CD4-positive, alpha-beta T cell treated with Interleukin-12 subunit alpha and Interleukin-12 subunit beta, for 1 hour (primary cell): ENCODE measurements around the gene ZNF555.

Experiments used
- DNase-seq: peaks from one replicate; pipeline ENCODE4 v3.0.0-alpha.2; 2020

Gene ZNF555

DNA sequence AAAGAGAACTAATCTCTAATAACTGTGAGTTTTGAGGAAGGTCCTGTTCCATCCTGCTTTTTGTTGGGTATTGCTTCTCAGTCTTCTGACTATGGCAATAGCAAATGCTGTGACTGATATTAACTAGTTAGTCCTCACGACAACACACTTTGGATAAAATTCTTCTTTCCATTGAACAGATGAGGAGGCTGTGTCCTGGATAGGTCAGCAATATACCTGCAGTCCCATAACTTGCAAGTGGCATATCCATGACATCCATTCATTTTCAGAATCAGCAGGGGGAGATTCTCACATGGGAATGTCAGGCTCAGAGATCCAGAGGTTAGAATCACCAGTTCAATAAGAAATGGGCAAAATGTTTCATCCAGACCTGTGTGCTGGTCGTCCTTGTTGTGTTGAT is 14.3 kb upstream of the ZNF555 start:
- no peak for DNase-seq

DNA sequence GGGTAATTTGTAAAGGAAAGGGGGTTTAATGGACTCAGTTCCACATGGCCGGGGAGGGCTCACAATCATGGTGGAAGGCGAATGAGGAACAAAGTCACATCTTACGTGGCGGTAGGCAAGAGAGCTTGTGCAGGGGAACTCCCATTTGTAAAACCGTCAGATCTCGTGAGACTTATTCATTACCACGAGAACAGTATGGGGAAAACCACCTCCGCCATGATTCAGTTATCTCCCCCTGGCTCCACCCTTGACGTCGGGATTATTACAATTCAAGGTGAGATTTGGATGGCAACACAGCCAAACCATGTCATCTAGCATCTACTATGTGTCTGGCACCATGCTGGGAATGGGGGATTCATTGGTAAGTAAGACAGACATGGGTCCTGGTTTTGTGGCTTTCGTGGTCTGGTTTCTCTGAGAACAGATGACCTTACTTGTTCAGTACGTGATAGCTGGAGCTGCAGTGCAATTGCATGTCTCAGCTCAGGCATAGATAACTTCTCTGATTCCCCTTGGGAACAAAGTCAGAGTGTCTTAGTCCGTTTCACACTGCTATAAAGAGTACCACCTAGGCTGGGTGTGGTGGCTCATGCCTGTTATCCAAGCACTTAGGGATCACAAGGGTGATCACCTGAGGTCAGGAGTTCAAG is 13.3 kb upstream of the ZNF555 start:
- DNase-seq: no peak

DNA sequence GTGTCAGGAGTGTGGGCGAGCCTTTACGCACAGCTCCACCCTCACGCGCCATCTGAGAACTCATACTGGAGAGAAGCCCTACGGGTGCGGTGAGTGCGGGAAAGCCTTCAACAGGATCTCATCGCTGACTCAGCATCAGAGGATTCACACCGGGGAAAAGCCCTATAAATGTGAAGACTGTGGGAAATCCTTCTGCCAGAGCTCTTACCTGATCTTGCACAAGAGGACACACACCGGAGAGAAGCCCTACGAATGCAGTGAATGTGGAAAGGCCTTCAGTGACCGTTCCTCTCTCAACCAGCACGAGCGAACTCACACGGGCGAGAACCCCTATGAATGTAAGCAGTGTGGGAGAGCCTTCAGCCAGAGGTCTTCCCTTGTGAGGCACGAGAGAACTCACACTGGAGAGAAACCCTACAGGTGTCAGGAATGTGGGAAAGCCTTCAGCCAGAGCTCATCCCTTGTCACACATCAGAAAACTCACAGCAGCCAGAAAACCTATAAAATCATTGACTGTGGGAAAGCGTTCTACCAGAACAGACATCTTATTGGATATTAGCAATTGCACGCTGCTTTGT is 6.9 kb upstream of the ZNF555 start:
- DNase-seq: no peak

DNA sequence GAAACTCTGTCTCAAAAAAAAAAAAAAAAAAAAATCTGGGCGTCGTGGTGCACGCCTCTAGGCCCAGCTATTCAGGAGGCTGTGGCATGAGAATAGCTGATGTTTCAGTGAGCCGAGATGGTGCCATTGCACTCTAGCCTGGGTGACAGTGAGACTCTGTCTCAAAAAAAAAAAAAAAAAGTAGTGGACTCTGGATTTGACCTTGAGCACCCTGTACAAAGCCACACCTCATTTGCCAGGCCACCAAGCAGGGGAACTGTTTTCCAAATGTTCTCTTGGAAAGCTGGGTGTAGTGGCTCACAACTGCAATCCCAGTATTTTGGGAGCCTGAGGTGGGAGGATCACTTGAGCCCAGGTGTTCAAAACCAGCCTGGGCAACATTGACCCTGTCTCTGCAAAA is 3.8 kb upstream of the ZNF555 start:
- no peak for DNase-seq

DNA sequence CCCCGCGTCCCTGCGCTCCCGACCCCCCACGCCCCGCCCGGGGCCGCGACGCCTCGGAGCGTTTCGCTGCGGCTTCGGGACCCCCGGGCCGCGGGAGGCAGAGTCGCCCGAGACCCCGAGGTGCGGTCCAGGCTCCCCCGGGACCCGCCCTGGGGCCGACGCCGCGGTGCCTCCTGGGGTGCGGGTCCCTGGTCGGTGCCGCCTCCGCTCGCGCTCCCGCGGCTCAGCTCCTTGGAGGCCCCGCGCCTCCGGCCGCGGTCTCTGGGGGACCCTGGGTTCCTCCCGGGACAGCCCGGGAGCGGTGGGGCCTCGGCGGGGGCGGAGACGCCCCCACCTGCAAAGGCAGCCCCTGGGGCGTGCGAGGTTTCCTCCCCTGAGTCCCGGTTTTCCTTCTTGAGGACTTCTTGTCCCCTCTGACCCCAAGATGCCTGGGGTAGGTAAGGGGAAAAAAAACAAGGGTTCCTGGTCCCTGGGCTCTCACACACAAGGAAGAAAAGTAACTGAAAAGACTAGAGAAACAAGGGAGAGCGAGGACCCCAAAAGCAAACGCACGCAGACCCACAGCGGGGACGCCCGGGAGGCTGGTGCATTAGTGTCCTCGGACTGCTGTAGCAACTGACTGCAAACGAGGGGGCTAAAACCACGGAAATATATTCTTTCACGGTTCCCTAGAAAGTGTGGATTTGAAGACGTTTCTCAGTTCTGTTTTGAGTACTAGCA is 740 bp downstream of the ZNF555 start:
- no peak for DNase-seq

DNA sequence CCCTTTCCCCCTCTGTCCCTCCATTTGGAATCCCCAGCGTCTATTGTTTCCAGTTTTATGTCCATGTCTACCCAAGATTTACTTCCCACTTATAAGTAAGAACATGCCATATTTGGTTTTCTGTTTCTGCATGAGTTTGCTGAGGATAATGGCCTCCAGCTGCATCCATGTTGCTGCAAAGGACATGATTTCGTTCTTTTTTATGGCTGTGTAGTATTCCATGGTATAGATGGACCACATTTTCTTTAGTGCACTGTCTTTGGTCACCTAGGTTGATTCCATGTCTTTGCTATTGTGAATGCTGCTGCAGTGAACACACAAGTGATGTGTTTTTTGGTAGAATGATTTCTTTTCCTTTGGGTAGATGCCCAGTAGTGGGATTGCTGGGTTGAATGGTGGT is 3.8 kb downstream of the ZNF555 start:
- no peak for DNase-seq

DNA sequence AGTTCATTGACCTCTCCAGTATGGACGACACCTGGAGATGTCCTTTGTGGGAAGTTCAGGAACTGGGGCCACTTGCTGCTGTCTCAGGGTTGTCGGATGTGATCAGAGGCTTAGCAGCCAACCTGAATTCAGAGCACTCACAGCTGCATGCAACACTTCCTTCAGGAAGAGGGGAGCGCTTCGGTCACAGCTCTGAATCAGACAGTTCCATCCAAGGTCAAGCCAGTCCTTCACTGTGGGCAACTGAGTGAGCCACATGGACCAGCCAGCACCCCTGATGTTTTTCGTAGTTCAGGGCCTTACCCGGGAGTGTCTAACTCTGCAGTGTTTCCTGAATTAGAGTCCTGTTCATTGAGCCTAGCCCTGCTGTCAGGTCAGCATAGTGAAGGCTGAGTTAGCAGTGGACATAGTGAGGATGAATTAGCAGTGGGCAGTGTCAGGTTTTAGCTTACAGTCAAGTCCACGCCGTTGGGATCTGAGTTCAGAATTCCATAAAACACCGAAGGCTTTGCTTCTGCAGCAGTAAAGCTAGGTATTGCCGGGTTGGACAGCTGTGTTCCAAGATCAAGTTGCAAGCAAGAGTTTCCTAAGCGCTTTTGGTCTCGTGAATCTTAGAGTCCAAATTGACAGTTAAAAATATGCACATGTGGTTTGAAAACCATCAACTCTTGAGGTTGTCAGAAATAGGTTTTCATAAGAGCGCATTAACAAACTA is 5.1 kb downstream of the ZNF555 start:
- no peak for DNase-seq

DNA sequence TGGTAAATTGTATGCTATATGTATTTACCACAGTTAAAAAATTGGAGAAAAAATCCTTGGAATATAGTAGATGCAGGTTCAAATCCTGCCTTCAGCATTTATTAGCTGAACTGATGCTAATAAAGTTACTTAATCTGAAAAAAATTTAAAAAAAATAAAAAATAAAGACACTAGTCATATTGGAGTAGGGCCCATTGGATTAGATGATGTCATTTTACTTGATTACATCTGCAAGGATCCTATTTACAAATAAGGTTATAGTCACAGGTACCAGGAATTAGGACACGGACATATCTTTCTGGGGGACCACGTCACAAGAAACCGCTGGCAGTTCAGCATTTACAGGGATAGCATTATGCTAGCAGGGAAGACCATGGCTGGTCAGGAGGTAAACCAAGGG is 6.2 kb downstream of the ZNF555 start:
- no peak for DNase-seq

DNA sequence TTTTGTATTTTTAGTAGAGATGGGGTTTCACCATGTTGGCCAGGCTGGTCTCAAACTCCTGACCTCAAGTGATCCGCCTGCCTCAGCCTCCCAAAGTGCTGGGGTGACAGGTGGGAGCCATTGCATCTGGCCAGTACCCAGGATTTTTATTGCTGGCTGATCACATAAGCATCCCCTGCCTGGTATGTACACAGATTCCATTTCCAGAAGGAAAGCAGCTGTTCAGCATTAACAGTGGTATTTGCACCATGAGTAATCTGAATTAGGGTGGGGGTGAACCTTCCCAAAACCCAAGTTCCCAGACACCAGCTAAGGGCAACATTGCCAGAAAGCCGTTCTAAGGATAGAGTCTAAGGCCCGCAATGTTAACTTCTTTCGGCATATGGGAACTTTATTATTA is 7.3 kb downstream of the ZNF555 start:
- DNase-seq: no peak

DNA sequence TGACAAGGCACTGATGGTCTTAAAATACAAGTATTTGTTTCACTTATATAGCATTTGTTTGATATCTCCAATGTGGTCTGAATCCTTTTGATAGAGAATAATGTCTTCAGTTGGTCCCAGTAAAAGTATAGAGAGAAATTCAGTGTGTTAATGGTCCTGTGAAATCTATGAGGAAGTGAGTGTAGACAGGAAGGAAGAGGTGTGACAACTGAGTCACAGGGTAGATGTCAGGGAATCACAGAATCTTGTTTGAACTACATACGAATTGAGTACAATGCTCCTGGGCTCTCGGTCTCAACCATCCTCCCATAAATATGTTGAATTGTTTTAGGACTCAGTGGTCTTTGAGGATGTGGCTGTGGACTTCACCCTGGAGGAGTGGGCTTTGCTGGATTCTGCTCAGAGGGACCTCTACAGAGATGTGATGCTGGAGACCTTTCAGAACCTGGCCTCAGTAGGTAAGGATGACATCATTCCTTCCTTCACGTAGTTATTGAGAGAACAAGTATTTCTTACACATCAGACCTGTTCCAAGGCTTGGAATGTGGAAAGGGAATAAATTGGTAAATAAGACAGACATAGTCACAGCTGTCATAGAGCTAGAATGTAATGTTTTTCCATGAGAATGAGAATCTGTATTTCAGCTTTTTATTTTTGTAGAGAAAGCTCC is 9.1 kb downstream of the ZNF555 start:
- no peak for DNase-seq

DNA sequence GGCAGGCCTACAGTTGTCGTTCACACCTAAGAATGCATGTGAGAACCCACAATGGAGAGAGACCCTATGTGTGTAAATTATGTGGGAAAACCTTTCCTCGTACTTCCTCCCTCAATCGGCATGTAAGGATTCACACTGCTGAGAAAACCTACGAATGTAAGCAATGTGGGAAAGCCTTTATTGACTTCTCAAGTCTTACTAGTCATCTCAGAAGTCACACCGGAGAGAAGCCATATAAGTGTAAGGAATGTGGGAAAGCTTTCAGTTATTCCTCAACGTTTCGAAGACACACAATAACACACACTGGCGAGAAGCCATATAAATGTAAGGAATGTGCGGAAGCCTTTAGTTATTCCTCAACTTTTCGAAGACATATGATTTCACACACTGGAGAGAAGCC is 11.3 kb downstream of the ZNF555 start:
- DNase-seq: no peak

DNA sequence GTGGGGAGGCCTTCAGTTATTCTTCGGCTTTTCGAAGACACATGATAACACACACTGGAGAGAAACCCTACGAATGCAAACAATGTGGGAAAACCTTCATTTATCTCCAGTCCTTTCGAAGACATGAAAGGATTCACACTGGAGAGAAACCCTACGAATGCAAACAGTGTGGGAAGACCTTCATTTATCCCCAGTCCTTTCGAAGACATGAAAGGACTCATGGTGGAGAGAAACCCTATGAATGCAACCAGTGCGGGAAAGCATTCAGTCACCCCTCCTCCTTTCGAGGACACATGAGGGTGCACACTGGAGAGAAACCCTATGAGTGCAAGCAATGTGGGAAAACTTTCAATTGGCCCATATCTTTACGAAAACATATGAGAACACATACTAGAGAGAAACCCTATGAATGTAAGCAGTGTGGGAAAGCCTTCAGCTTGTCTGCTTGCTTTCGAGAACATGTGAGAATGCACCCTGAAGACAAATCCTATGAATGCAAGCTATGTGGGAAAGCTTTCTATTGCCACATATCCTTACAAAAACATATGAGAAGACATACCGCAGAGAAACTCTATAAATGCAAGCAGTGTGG is 11.8 kb downstream of the ZNF555 start:
- DNase-seq: no peak

DNA sequence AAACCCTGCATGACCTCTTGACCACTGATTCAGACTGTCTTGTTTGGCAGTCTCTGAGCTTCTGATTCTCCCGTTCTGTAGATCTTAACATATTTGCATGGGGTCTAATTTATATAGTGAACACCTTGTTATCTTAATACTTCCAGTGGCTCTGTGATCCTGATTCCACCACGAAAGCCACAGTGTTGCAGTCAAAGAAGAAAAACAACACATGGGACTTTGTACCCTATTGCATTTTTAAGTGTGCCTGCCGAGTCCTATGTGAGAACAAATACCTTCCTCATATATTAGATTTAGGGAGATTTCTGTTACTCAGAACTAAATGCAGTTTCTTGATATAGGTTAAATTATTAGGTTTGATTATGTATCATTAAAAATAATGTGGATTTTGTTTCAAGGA is 13.6 kb downstream of the ZNF555 start:
- DNase-seq: no peak

DNA sequence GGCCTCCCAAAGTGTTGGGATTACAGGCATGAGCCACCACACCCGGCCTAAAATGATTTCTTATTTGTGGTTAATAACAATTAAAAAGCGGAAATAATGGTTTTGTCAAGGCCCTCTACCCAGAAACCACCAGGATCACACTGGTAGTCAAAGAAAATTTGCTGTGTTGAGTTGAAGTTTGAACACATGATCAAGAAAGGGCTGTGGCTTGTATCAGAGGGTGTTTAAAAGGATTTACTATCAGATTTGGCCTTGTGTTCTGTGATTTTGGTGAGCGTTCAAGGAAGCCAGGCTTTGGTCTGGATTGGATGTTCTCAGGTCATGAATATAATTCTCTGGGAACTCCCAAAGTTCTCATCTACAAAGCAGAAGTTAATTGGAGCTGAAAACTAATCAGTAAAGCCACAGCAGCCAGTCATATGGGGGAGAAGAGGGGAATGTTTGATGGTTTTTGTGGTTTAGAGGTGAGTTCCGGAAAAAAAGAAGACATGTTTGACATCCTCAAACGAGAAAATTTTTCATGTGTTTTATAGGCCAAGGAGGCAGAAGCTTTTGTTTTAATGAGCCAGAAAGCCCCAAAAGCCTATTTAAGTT is 15.3 kb downstream of the ZNF555 start:
- peak; percentile 52 for DNase-seq

DNA sequence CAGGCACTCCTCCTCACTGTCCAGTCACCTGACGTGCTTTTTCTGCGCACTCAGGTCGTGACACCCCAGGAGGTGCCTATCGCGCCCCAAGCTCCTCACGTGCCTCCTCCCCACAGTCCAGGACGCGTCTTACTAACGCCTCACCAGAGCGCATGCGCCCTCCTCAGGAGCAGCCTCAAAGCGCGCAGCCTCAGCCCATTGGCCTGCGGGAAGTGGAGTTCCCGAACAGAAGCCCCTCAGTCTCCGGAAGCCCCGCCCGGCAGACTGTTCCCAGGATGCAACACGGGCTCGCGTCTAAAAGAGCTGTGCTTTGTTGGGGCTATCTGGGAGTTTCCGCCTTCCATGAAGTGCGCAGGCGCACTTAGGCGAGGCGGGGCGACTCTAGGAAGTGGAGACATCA is 17.6 kb downstream of the ZNF555 start:
- DNase-seq: no peak

DNA sequence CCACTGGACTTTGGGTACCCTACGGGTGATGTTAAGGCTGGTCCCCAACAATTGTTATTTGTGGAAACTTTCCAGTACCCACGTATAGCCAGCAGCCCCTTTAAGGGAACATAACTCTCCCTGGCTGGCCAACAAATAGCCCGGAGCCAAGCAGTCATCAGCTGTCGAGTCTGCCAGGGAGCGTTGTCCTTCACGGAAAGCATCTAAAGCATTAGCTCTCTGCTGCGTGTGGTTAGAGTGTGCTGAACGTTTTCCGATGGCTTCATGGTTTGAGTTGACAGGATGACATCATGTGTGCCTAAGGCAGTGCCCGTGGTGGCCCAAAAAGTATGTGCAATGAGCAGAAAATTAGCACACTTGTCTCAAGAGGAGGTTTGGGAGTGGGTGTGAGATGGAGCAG is 22.5 kb downstream of the ZNF555 start:
- DNase-seq: no peak

DNA sequence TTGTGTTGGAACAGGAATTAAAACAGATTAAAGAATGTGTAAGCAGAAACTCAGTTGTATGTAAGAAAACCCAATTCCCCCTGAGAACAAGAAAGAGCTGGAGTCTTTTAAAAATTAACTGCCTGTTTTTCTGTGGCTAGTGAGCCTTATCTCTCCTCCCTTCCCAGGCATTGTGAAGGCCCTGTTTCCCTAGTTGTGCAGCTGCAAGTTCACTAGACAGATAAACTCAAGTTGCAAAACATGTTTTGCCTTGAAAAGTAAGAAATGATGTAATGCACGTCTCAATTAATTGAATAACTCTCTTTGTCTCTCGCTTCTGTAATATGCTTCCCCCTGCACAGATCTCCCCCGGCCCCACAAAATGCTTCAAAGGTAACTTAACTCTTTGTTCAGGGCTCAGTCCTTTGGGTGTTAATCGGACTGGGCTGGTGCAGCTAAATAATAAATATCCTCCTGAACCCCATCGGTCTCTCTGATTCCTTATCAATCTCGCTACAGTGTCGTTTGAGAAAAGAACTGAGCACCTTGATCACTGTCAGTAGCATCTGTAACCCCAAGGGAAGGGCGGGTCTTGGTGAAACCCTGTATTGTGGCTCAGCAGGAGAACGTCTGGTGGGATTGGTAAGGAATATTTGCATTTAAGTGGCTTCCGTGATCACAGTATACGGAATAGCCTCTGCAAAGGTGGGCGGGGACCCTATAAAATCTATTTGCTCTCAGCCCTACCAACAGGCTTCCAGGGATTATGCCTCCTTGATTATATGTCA is 24.2 kb downstream of the ZNF555 start:
- DNase-seq: no peak

DNA sequence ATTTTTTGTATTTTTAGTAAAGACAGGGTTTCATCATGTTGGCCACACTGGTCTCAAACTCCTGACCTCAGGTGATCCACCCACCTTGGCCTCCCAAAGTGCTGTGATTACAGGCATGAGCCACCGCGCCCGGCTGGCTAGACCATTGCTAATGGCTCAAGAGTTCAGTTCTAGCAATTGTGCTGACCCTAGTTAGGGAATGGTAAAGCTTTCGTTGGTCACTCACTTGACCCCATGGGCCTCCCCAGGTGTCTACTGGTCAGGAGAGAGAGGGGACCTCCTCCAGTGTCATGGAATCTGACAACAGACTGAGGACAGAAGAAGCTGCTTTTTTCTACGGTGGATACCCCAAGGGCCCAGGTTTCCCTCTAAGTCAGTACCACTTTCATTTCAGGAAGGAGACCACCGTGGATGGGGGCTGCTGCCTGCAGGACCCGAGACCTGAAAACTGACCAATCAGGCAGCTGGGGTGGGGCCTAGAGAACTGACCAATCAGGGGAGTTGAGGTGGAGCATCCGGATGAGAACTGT is 25.3 kb downstream of the ZNF555 start:
- DNase-seq: no peak

DNA sequence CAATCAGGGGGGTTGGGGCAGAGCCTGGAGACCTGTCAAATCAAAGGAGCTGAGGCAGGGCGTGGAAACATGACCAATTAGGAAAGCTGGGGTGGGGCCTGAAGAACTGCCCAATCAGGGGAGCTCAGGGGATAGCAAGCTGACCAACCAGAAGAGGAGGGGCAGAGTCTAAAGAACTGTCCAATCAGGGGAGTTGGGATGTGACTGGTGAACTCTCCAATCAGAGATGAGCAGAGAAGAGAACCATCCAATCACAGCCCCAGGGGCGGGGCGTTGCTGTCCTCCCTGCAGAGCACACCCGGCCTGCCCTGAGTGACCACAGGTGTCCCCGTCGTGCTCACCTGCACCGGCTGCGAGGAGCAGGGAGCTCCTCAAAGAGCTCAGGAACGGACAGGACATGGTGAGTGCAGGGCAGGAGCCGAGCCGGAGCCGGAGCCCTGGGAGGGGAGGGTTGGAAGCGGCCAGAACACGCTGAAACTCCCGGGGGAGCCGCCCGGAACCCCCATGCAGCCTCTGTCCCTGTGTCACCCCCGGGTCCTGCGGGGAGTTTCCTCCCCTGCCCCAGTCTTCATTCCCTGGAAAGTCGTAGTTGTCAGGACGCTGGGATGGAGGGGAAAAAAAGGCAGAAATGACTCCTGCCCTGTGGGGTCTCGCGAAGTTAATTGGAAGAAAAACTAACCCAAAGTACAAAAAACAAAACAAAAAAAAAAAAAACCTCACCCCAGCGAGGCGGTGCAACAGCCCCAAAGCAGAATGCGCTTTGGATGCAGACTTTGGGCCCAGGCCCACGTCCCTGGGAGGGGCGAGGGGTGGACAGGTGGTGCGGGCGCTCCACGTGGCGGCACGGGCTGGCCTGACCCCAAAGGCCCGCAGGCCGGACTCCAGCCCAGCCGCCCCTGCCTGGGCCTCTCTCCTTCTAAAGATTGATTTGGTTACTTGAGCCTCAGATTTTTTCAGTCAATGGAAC is 26.0 kb downstream of the ZNF555 start, which contains the start of gene ZNF556:
Gene ZNF556 (plus strand): TSS at position 311 of the 967 bp plus-strand sequence. CDS start 87 bp downstream, at position 398.
- no peak for DNase-seq

DNA sequence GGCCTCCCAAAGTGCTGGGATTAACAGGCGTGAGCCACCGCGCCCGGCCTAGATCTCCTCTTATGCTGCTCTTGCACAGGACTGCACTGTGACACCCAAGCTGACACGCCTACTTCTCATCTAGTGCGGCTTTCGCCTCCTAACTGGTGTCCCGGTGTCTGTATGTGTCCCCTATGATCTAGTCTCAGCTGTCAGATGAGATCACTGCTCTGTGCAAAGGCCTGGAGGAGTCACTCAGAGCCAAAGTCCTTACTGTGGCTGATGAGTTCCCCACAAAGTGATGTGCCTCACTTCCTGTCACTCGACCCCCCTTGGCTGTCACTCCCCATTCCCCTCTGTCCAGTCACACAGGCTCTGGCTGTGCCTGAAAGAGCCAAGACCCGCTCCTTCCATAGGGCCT is 28.3 kb downstream of the ZNF555 start:
- DNase-seq: no peak
